Panc1 (cell line): ENCODE measurements around the gene CRY2. TPM values are rescaled to one million over a fixed set of nuclear protein-coding genes. Genes with fewer than 3 reads are reported as not detected.

Experiments
- ATAC-seq: fragments of 200-7000 bp; cut with Tn5 transposase; 2 replicates; pipeline ENCODE4 v1.9.1; 2020; ENCODE audit warnings: mild to moderate bottlenecking, moderate library complexity
- BruUV-seq: library from RNA; stranded (reverse); fragments of 400-500 nt; replicated peaks from 2 replicates; lab custom pipeline; 2021; lab: Mats Ljungman, UMichigan
- CTCF ChIA-PET: fragments of 300-600 bp; sonication (Branson Sonifier 250); formaldehyde crosslinking; loops from one replicate; lab custom pipeline; 2022; ENCODE audit warnings: antibody characterized with exemption; lab: Charles Lee
- POLR2A ChIA-PET: fragments of 300-600 bp; sonication (Branson Sonifier 250); formaldehyde crosslinking; loops from one replicate; lab custom pipeline; 2022; ENCODE audit warnings: antibody characterized with exemption; lab: Charles Lee
- DNase-seq: peaks from one replicate; pipeline ENCODE4 v3.0.0-alpha.2; 2010; ENCODE audit warnings: low read depth, low spot score
- H3K27ac ChIP-seq: 2 replicates; pipeline ENCODE4 v1.5.1; 2011; ENCODE audit warnings: mild to moderate bottlenecking, low read length, inconsistent platforms
- H3K27me3 ChIP-seq: fragments of 200-500 bp; sonication (Bioruptor generic); 2 replicates; pipeline ENCODE4 v1.6.0; 2014; ENCODE audit warnings: low read length, inconsistent platforms; ENCODE audit not compliant: control insufficient read depth, insufficient read depth
- H3K36me3 ChIP-seq: fragments of 200-500 bp; sonication (Bioruptor generic); 2 replicates; pipeline ENCODE4 v1.5.1; 2014; ENCODE audit warnings: inconsistent platforms, mild to moderate bottlenecking, low read length, moderate library complexity; ENCODE audit not compliant: control insufficient read depth, insufficient read depth
- H3K4me1 ChIP-seq: 2 replicates; pipeline ENCODE4 v1.5.1; 2011; ENCODE audit warnings: inconsistent platforms, mild to moderate bottlenecking, low read length, moderate library complexity; ENCODE audit not compliant: control insufficient read depth, insufficient read depth
- H3K4me3 ChIP-seq, 2 experiments: 2 replicates each; pipeline ENCODE4 v1.5.1; 2011 to 2012; ENCODE audit warnings: low read depth in 2 of 2, low read length in 2 of 2, mild to moderate bottlenecking in 2 of 2, inconsistent platforms in 1 of 2, moderate library complexity in 1 of 2
- H3K9me3 ChIP-seq: fragments of 200-500 bp; sonication (Bioruptor generic); 2 replicates; pipeline ENCODE4 v1.5.1; 2014; ENCODE audit warnings: low read depth, mild to moderate bottlenecking, inconsistent platforms, low read length, moderate library complexity; ENCODE audit not compliant: control insufficient read depth, insufficient read depth
- CTCF ChIP-seq: fragments of 450-650 bp; IDR thresholded peaks from 2 replicates; pipeline ENCODE4 v1.5.1; 2017; ENCODE audit warnings: mild to moderate bottlenecking
- POLR2AphosphoS5 ChIP-seq: IDR thresholded peaks from 2 replicates; pipeline ENCODE4 v1.6.1; 2012; ENCODE audit warnings: mild to moderate bottlenecking, low read depth, low read length, moderate library complexity
- REST ChIP-seq, 2 experiments: IDR thresholded peaks; 2 replicates each; pipeline ENCODE4 v1.6.1; 2011 to 2012; ENCODE audit warnings: low read depth in 2 of 2, control low read depth in 1 of 2, low read length in 1 of 2, mild to moderate bottlenecking in 1 of 2, moderate library complexity in 1 of 2; ENCODE audit not compliant: insufficient read depth in 1 of 2
- SIN3A ChIP-seq: IDR thresholded peaks from 2 replicates; pipeline ENCODE4 v1.6.1; 2012; ENCODE audit warnings: low read depth, mild to moderate bottlenecking, low read length, moderate library complexity, borderline replicate concordance; ENCODE audit not compliant: insufficient read depth
- TCF7L2 ChIP-seq: IDR thresholded peaks from 2 replicates; pipeline ENCODE4 v1.6.1; 2011; ENCODE audit warnings: mild to moderate bottlenecking, low read depth, low read length, inconsistent platforms
- in situ Hi-C: cut with HindIII; loops from 2 replicates; pipeline ENCODE4 v1.10.0; 2016; ENCODE audit warnings: low sequenced_read_pairs, low pct_unique_long_range_greater_than_20kb
- intact Hi-C: fragments of 100-400 bp; cut with micrococcal nuclease; formaldehyde crosslinking; loops from one replicate; pipeline ENCODE4 v1.10.0; 2022; ENCODE audit not compliant: unreplicated experiment
- total RNA-seq: library from RNA; stranded (reverse); gene quantifications from one replicate; pipeline ENCODE4 v1.2.1, GENCODE V29; 2021; ENCODE audit not compliant: unreplicated experiment

Gene CRY2
- total RNA-seq, 1 experiment from 2014 or later: 14.6 TPM

GRCh38 chr11:45852018-45852711 is 4.9 kb downstream of the CRY2 start:
- Histone ChIP-seq H3K4me1 (peaks cover 7% of the 10 kb centered on the region; the same call in 1 of the 2 replicates), H3K27ac (no peak overlapping the region), H3K4me3 (no peak overlapping the region), H3K27me3 (no peaks in the 10 kb centered on the region), H3K36me3 (peaks cover 3% of the 10 kb centered on the region), H3K9me3 (no peaks in the 10 kb centered on the region)
- in situ Hi-C loops (no loop called here), intact Hi-C loops (no loop called here)
- ATAC-seq (no peak), DNase-seq (no peak)
- BruUV-seq: no TSS peak
- no peak for TF ChIP-seq REST (IDR thresholded peaks at IDR 0.05; ENCODE audit: insufficient read depth in 1 of 2, low read depth in 2 of 2, low read length in 1 of 2)
- TF ChIP-seq SIN3A: no peak
- no peak for TF ChIP-seq TCF7L2
- no peak for TF ChIP-seq CTCF
- TF ChIP-seq POLR2AphosphoS5: no peak
- POLR2A ChIA-PET: no interaction called here
- CTCF ChIA-PET: no interaction called here

DNA sequence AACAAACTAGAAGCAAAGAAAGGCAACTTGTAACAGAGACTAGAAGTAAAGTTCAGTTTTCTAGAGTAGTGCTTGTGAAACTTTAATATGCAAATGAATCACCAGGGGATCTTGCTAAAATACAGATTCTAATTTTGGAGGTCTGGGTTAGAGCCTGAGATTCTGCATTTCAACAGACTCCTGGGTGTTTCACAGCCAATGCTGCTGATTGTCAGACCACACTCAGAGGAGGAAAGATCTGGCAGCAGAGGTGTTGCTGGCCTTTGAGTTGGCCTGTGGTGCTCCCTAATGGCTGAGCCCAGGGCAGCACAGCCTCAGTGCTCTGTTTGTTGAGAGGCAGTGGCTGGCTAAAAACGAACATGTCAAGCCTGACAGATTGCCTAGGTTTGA is 5.4 kb downstream of the CRY2 start:
- POLR2A ChIA-PET: no interaction called here

More for the DNA sequence above, 5.4 kb downstream of the CRY2 start:
- no peaks in the 10 kb centered on the region for H3K9me3 ChIP-seq
- DNase-seq: no peak
- ATAC-seq: no peak
- in situ Hi-C loops (no loop called here), intact Hi-C loops (no loop called here)
- H3K36me3 ChIP-seq: peaks cover 4% of the 10 kb centered on the region
- no peak overlapping the region for H3K27ac ChIP-seq
- H3K27me3 ChIP-seq: no peaks in the 10 kb centered on the region
- BruUV-seq: no TSS peak
- CTCF ChIA-PET: no interaction called here
- no peak overlapping the region for H3K4me3 ChIP-seq
- H3K4me1 ChIP-seq: peaks cover 7% of the 10 kb centered on the region; the same call in 1 of the 2 replicates
- TF ChIP-seq REST (IDR thresholded peaks at IDR 0.05; ENCODE audit: insufficient read depth in 1 of 2, low read depth in 2 of 2, low read length in 1 of 2) (no peak), POLR2AphosphoS5 (no peak), SIN3A (no peak), CTCF (no peak), TCF7L2 (no peak)
